K562 (cell line): ENCODE data around the gene TBC1D17. TPM values are rescaled to one million over a fixed set of nuclear protein-coding genes. Genes with fewer than 3 reads are reported as not detected.

ENCODE experiments used
- BHLHE40 ChIP-seq: IDR thresholded peaks from 2 replicates; pipeline ENCODE4 v1.6.1; 2011; ENCODE audit warnings: low read length, improper control_type of control experiment
- CC2D1A ChIP-seq: fragments of 450-650 bp; IDR thresholded peaks from 2 replicates; pipeline ENCODE4 v1.6.1; 2017; ENCODE audit warnings: mild to moderate bottlenecking
- CHD2 ChIP-seq: IDR thresholded peaks from 2 replicates; pipeline ENCODE4 v1.6.1; 2011; ENCODE audit warnings: low read depth, low read length
- ELK3 ChIP-seq: fragments of 450-650 bp; formaldehyde crosslinking; IDR thresholded peaks from 2 replicates; pipeline ENCODE4 v1.4.0; 2020; ENCODE audit warnings: mild to moderate bottlenecking
- FOXM1 ChIP-seq, 2 experiments: fragments of 450-650 bp in 1 of 2; sonication (generic) in 1 of 2; formaldehyde crosslinking in 1 of 2; IDR thresholded peaks; 2 replicates each; pipeline versions ENCODE4 v1.6.1 to v1.9.0; 2017 to 2022; ENCODE audit warnings: low read depth in 2 of 2, mild to moderate bottlenecking in 2 of 2, missing genetic modification reagents in 1 of 2, moderate library complexity in 1 of 2
- GTF2B ChIP-seq: IDR thresholded peaks from 2 replicates; pipeline ENCODE4 v1.6.1; 2011; ENCODE audit not compliant: insufficient read length; ENCODE audit errors: extremely low read depth
- JUNB ChIP-seq: fragments of 450-650 bp; formaldehyde crosslinking; conservative IDR thresholded peaks from 2 replicates; pipeline ENCODE4 v1.4.0; 2020; ENCODE audit warnings: mild to moderate bottlenecking
- PHF8 ChIP-seq: fragments of 200-600 bp; sonication (generic); IDR thresholded peaks from 2 replicates; pipeline ENCODE4 v1.6.1; 2012; ENCODE audit warnings: mixed run types, mild to moderate bottlenecking, inconsistent platforms, low read length, moderate library complexity, borderline replicate concordance
- PML ChIP-seq: IDR thresholded peaks from 2 replicates; pipeline ENCODE4 v1.6.1; 2012; ENCODE audit warnings: low read length, inconsistent platforms
- POLR3A ChIP-seq: IDR thresholded peaks from 2 replicates; pipeline ENCODE4 v1.6.1; 2011; ENCODE audit warnings: borderline replicate concordance, mild to moderate bottlenecking, moderate library complexity; ENCODE audit not compliant: insufficient read length, insufficient read depth; ENCODE audit errors: extremely low read depth
- PYGO2 ChIP-seq: fragments of 450-650 bp; IDR thresholded peaks from 2 replicates; pipeline ENCODE4 v1.6.1; 2016; ENCODE audit warnings: mild to moderate bottlenecking, missing genetic modification characterization, moderate library complexity, missing compliant biosample characterization
- ZNF407 ChIP-seq: fragments of 450-650 bp; IDR thresholded peaks from 2 replicates; pipeline ENCODE4 v1.6.1; 2016; ENCODE audit warnings: low read depth
- polyA plus RNA-seq, 8 experiments: library from polyadenylated mRNA; depleted of rRNA in 4 of 8; stranded (reverse) in 5 of 8; unstranded in 3 of 8; fragments of >200 nt; fragmentation: Nextera tagmentation in 2 of 8; fragmentation: Illumina TruSeq in 1 of 8; extraction: Ambion mirVana in 2 of 8; extraction: Trizol in 1 of 8; gene quantifications; 2 replicates each; pipeline versions ENCODE4 v1.2.1 to v1.2.3, GENCODE V29; 2011 to 2014; ENCODE audit warnings: inconsistent platforms in 1 of 8, missing spikeins in 1 of 8
- total RNA-seq, 7 experiments: library from RNA; depleted of rRNA in 6 of 7; stranded (reverse); fragments of >200 nt in 6 of 7; fragmentation: Illumina TruSeq in 2 of 7; extraction: Trizol in 2 of 7; gene quantifications; 2 replicates each; pipeline versions ENCODE4 v1.2.1 to v1.2.3, GENCODE V29; 2011 to 2021; ENCODE audit warnings: low replicate concordance in 1 of 7
- TF ChIP-seq, protein P1 (sequence below): sonication (generic); formaldehyde crosslinking; IDR thresholded peaks from 2 replicates; pipeline ENCODE4 v1.5.0; 2020; ENCODE audit warnings: missing genetic modification reagents
- TF ChIP-seq, protein P2 (sequence below): sonication (generic); formaldehyde crosslinking; IDR thresholded peaks from 2 replicates; pipeline ENCODE4 v1.8.1; 2023; ENCODE audit warnings: mild to moderate bottlenecking, missing genetic modification reagents, moderate library complexity

The TBC1D17 gene
- total and polyA plus RNA-seq, 9 of the 15 experiments (the other 6 are each of a cell fraction or from before 2014, with no cell fraction given) = 0.42 to 16.0 (median 3.8) TPM

DNA sequence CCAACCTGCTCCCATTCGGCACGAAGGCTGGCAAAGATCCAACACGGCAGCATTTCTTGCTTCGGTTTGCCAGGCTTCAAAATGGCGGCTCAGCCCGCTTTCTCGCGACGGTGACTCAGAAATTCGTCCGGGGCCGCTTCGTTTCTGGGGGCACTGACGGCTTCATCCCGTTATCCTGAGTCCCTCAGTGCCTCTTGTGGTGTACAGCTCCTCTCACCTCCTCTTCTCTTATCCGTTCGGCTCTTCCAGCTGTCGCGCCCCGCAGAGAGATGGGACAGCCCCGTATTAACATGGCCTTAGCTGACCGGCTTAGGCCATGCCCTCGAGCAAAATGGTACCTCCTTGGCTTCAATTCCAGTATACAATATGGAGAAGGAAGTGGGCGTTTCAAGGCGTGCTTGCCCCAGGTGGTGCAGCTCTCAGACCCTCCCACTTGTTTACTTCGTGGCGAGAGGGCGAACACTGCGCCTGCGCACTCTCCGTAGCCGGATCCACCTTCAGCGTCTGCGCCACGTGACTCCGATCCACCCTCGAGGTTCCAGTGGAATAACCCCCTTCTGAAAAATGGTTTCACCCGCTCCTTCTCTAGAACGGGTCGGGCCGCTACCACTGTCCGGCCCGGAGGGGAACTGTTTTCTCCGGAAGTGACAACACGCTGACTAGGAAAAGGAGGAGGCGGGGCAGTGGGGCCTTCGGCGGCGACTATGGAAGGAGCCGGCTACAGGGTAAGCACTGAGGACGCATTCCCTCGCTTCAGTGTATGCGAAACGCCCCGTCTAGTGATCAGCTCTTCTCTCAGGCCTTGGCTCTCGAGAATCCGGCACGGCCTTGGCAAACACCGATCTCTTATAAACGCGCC is at the start of gene TBC1D17, which contains the start of gene AKT1S1 (continued):
- 0 out of 2 replicates have a peak, but pooled peaks have one; percentile 45 for TF ChIP-seq CC2D1A
- TF ChIP-seq GTF2B = no peak
- peak; percentile 91 for TF ChIP-seq CHD2
- no peak for TF ChIP-seq PYGO2 (tag)
- no peak for TF ChIP-seq JUNB (CRISPR knock-in tag)
- TF ChIP-seq ZNF407 = no peak
- TF ChIP-seq PML = peak; percentile 56; the same call in 1 of the 2 replicates
- no peak for TF ChIP-seq FOXM1 (IDR thresholded peaks at IDR 0.05; ENCODE audit: low read depth)
- TF ChIP-seq FOXM1 (CRISPR knock-in tag; IDR thresholded peaks at IDR 0.05; ENCODE audit: low read depth) = no peak
- no peak for TF ChIP-seq ELK3 (CRISPR knock-in tag)
- TF ChIP-seq POLR3A = no peak
- TF ChIP-seq PHF8 = peak; percentile 84
- TF ChIP-seq BHLHE40 = peak; percentile 98
- TF ChIP-seq, protein P1, sequence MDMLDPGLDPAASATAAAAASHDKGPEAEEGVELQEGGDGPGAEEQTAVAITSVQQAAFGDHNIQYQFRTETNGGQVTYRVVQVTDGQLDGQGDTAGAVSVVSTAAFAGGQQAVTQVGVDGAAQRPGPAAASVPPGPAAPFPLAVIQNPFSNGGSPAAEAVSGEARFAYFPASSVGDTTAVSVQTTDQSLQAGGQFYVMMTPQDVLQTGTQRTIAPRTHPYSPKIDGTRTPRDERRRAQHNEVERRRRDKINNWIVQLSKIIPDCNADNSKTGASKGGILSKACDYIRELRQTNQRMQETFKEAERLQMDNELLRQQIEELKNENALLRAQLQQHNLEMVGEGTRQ (CRISPR knock-in tag) = peak; percentile 99
- TF ChIP-seq, protein P2, sequence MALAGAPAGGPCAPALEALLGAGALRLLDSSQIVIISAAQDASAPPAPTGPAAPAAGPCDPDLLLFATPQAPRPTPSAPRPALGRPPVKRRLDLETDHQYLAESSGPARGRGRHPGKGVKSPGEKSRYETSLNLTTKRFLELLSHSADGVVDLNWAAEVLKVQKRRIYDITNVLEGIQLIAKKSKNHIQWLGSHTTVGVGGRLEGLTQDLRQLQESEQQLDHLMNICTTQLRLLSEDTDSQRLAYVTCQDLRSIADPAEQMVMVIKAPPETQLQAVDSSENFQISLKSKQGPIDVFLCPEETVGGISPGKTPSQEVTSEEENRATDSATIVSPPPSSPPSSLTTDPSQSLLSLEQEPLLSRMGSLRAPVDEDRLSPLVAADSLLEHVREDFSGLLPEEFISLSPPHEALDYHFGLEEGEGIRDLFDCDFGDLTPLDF (CRISPR knock-in tag) = peak; percentile 23; the same call in 1 of the 2 replicates
